Smooth muscle cell (in vitro differentiated cells): ENCODE measurements around the gene GLRX5. TPM values are rescaled to one million over a fixed set of nuclear protein-coding genes. Genes with fewer than 3 reads are reported as not detected.
A peak's percentile ranks its signal among the peaks of the same experiment; 100 is the strongest.

ENCODE experiments used
- DNase-seq: peaks from one replicate; lab custom pipeline; 2025; ENCODE audit not compliant: unreplicated experiment; lab: John Stamatoyannopoulos, UW
- H2AFZ ChIP-seq: fragments of 200-600 bp; sonication (generic); 2 replicates; pipeline ENCODE4 v1.6.0; 2016; ENCODE audit warnings: antibody characterized with exemption, low read depth, mild to moderate bottlenecking
- H3F3A ChIP-seq: fragments of 200-600 bp; sonication (generic); 2 replicates; pipeline ENCODE4 v1.6.0; 2017; ENCODE audit warnings: antibody characterized with exemption, low read depth
- H3K27ac ChIP-seq: fragments of 200-600 bp; sonication (generic); 2 replicates; pipeline ENCODE4 v1.5.1; 2016; ENCODE audit warnings: low read depth, mild to moderate bottlenecking
- H3K27me3 ChIP-seq: fragments of 200-600 bp; sonication (generic); 2 replicates; pipeline ENCODE4 v1.6.1; 2016; ENCODE audit warnings: low read depth, mild to moderate bottlenecking
- H3K36me3 ChIP-seq: fragments of 200-600 bp; sonication (generic); 2 replicates; pipeline ENCODE4 v1.5.1; 2016; ENCODE audit warnings: low read depth
- H3K4me1 ChIP-seq: fragments of 200-600 bp; sonication (generic); 2 replicates; pipeline ENCODE4 v1.5.1; 2016; ENCODE audit warnings: low read depth
- H3K4me2 ChIP-seq: fragments of 200-600 bp; sonication (generic); 2 replicates; pipeline ENCODE4 v1.6.0; 2016; ENCODE audit warnings: mild to moderate bottlenecking
- H3K4me3 ChIP-seq: fragments of 200-600 bp; sonication (generic); 2 replicates; pipeline ENCODE4 v1.5.1; 2016; ENCODE audit warnings: mild to moderate bottlenecking
- H3K79me2 ChIP-seq: fragments of 200-600 bp; sonication (generic); 2 replicates; pipeline ENCODE4 v1.6.0; 2016; ENCODE audit warnings: low read depth, mild to moderate bottlenecking
- H3K9ac ChIP-seq: fragments of 200-600 bp; sonication (generic); 2 replicates; pipeline ENCODE4 v1.6.0; 2016; ENCODE audit warnings: low read depth
- H3K9me3 ChIP-seq: fragments of 200-600 bp; sonication (generic); replicated peaks from 2 replicates; pipeline ENCODE4 v1.5.1; 2016; ENCODE audit warnings: low read depth
- H4K20me1 ChIP-seq: fragments of 200-600 bp; sonication (generic); 2 replicates; pipeline ENCODE4 v1.6.0; 2016; ENCODE audit warnings: low read depth
- WGBS: methylation state at CpG from one replicate; pipeline ENCODE4 v1.1.7; 2016; ENCODE audit warnings: low lambda C conversion rate; 5-methylcytosine and 5-hydroxymethylcytosine counted together
- polyA plus RNA-seq: library from polyadenylated mRNA; unstranded; fragments of >200 nt; fragmentation: Nextera tagmentation; extraction: Ambion mirVana; gene quantifications from 2 replicates; pipeline ENCODE4 v1.2.1, GENCODE V29; 2016
- total RNA-seq: library from RNA; depleted of rRNA; stranded (reverse); fragments of >200 nt; gene quantifications from 2 replicates; pipeline ENCODE4 v1.2.3, GENCODE V29; 2014
- TF ChIP-seq, protein P1 (sequence below): fragments of 200-600 bp; sonication (generic); IDR thresholded peaks from 2 replicates; pipeline ENCODE4 v1.5.1; 2017; ENCODE audit warnings: borderline replicate concordance, mild to moderate bottlenecking, antibody characterized with exemption; ENCODE audit not compliant: insufficient read depth, poor library complexity, severe bottlenecking

The GLRX5 gene
- total and polyA plus RNA-seq, 2 experiments from 2014 or later: 42.4 to 79.8 TPM

DNA sequence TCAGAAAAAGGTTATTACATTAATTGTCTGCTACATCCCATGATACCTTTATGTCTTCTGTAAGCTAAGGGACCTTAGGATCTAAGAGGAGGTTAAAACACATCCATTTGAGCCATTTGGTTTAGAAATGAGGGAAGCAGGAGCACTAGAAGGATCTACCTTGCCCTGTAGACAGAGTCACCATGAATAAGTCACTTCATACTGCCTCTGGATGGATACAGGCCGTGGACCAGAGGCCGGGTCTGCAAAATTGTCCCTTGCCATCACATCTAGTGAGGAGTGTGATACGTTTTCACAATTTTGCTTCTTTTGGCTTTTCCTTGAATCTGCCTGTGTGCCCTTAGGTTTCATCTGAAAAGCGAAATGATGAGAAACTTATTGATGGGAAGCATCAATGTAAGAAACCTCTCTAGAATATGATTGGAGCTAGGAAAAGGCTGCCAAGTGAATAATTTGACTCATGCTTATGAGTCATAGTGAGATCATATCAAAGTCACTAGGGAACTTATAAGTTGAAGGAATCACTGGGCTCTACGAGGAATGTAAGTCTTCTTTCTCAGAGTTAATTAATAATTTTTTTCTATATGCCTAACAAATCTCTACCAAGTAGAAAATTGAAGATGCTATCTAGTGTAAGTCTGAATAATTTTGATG is 10.8 kb downstream of the GLRX5 start:
- Histone ChIP-seq H4K20me1 (peaks cover 36% of the 10 kb centered on the region), H3K4me3 (no peak overlapping the region), H3K9me3 (no peaks in the 10 kb centered on the region), H2AFZ (no peak overlapping the region), H3K4me2 (peak overlapping the region; percentile 53), H3K4me1 (peaks cover 11% of the 10 kb centered on the region), H3K9ac (peak overlapping the region; percentile 24), H3K27me3 (no peaks in the 10 kb centered on the region), H3F3A (peaks cover 17% of the 10 kb centered on the region), H3K27ac (peak overlapping the region; percentile 70), H3K79me2 (peaks cover 22% of the 10 kb centered on the region), H3K36me3 (no peaks in the 10 kb centered on the region)
- TF ChIP-seq, protein P1, sequence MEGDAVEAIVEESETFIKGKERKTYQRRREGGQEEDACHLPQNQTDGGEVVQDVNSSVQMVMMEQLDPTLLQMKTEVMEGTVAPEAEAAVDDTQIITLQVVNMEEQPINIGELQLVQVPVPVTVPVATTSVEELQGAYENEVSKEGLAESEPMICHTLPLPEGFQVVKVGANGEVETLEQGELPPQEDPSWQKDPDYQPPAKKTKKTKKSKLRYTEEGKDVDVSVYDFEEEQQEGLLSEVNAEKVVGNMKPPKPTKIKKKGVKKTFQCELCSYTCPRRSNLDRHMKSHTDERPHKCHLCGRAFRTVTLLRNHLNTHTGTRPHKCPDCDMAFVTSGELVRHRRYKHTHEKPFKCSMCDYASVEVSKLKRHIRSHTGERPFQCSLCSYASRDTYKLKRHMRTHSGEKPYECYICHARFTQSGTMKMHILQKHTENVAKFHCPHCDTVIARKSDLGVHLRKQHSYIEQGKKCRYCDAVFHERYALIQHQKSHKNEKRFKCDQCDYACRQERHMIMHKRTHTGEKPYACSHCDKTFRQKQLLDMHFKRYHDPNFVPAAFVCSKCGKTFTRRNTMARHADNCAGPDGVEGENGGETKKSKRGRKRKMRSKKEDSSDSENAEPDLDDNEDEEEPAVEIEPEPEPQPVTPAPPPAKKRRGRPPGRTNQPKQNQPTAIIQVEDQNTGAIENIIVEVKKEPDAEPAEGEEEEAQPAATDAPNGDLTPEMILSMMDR: no peak
- 75% methylated on average over 5 of the region's 5 CpGs for WGBS
- DNase-seq: no peak

DNA sequence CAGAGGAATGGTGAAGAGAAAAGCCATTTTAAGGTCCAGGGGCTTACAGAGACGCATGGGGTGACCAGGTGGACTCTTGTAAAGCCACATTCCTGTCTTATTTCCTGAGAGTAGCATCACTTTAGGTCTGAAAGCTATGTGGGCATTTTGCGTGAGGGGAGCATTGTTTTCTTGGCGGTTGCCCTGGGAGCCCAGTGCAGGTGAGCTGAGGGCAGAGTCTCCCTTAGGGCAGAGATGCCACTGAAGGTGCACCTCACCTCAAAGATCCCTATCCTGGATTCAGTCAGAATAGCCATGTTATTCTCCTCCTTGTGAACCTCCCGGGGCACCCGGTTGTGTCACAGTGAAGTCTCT is 12.4 kb downstream of the GLRX5 start:
- H3K27me3 ChIP-seq: no peaks in the 10 kb centered on the region
- no peaks in the 10 kb centered on the region for H3K9me3 ChIP-seq
- H3K4me3 ChIP-seq: no peak overlapping the region
- H4K20me1 ChIP-seq: peaks cover 22% of the 10 kb centered on the region
- no peaks in the 10 kb centered on the region for H3K36me3 ChIP-seq
- no peak for DNase-seq
- H3K79me2 ChIP-seq: peaks cover 6% of the 10 kb centered on the region
- WGBS: 72% methylated on average over 5 of the region's 5 CpGs
- H3K4me2 ChIP-seq: no peak overlapping the region
- H2AFZ ChIP-seq: no peak overlapping the region
- peaks cover 17% of the 10 kb centered on the region for H3F3A ChIP-seq
- H3K4me1 ChIP-seq: peaks cover 11% of the 10 kb centered on the region
- TF ChIP-seq, protein P1: no peak
- no peak overlapping the region for H3K9ac ChIP-seq
- peak overlapping the region; percentile 70 for H3K27ac ChIP-seq

DNA sequence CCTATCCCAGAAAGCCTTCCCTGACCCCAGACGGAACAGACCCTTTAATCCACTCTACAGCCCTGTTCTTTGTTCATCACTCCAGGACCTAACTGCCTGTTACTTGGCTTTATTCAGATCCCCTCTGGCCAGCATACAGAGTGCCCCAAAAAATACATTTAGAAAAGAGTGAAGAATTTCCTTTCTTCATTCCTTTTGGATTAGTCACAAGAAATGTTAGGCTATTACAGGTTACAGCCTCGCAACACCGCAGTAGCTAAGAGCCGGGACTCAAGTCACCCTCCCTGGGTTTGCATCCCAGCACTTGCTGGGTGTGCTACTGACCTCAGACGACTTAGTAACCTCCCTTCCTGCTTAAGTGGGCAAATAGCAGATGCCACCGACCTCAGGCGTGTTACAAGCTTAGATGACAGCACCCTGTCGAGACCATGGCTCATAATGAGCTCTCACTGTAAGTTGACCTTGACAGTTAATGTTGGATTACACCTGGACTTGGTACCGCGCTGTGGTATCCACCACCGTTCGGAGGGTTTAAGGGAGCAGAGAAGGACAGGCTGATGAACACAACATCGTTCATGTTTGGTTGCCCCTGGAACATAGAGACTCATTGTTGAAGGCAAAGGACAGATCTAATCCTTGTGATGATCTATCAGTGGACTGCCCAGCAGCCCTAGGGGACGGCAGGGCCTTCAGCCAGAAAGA is 12.9 kb downstream of the GLRX5 start:
- TF ChIP-seq, protein P1: no peak
- WGBS: 62% methylated on average over 14 of the region's 14 CpGs
- no peak overlapping the region for H2AFZ ChIP-seq
- no peaks in the 10 kb centered on the region for H3K27me3 ChIP-seq
- H3K4me3 ChIP-seq: no peak overlapping the region
- peaks cover 1% of the 10 kb centered on the region for H3K79me2 ChIP-seq
- H3F3A ChIP-seq: peaks cover 17% of the 10 kb centered on the region
- no peak for DNase-seq
- peak overlapping the region; percentile 60 for H3K27ac ChIP-seq
- H3K4me1 ChIP-seq: peaks cover 11% of the 10 kb centered on the region
- H3K9ac ChIP-seq: no peak overlapping the region
- no peaks in the 10 kb centered on the region for H3K36me3 ChIP-seq
- H4K20me1 ChIP-seq: peaks cover 17% of the 10 kb centered on the region
- no peak overlapping the region for H3K4me2 ChIP-seq
- no peaks in the 10 kb centered on the region for H3K9me3 ChIP-seq
